ENCODE results near the gene TXLNG.

TXLNG gene

GRCh38 chrX:16785247-16786138 lies 773 bp upstream of the TXLNG start:
- no peak for TF ChIP-seq CTCF (IDR thresholded peaks at IDR 0.05; ENCODE audit: low read depth, low read length)
- peak overlapping the region; percentile 70 for H3K4me3 ChIP-seq (ENCODE audit: low read depth, low read length)

GRCh38 chrX:16786791-16787735 lies 797 bp downstream of the TXLNG start:
- H3K4me3 ChIP-seq (ENCODE audit: low read depth, low read length): peak overlapping the region; percentile 70
- no peak for TF ChIP-seq CTCF (IDR thresholded peaks at IDR 0.05; ENCODE audit: low read depth, low read length)

GRCh38 chrX:16788477-16788876 lies 2.2 kb downstream of the TXLNG start:
- no peak overlapping the region for H3K4me3 ChIP-seq (ENCODE audit: low read depth, low read length)
- no peak for TF ChIP-seq CTCF (IDR thresholded peaks at IDR 0.05; ENCODE audit: low read depth, low read length)

- TF ChIP-seq CTCF (IDR thresholded peaks at IDR 0.05; ENCODE audit: low read depth, low read length): no peak
- H3K4me3 ChIP-seq (ENCODE audit: low read depth, low read length): no peak overlapping the region
Observed at GRCh38 chrX:16796298-16796697, 10.0 kb downstream of the TXLNG start.

- no peak overlapping the region for H3K4me3 ChIP-seq (ENCODE audit: low read depth, low read length)
- TF ChIP-seq CTCF (IDR thresholded peaks at IDR 0.05; ENCODE audit: low read depth, low read length): no peak
Observed at GRCh38 chrX:16797358-16797757, 11.1 kb downstream of the TXLNG start.

GRCh38 chrX:16797841-16798240 lies 11.6 kb downstream of the TXLNG start:
- H3K4me3 ChIP-seq (ENCODE audit: low read depth, low read length): no peak overlapping the region
- TF ChIP-seq CTCF (IDR thresholded peaks at IDR 0.05; ENCODE audit: low read depth, low read length): no peak

All from WI38 (cell line).